Hematopoietic multipotent progenitor cell (in vitro differentiated cells): ENCODE data around the gene KRT85. TPM values are rescaled to one million over a fixed set of nuclear protein-coding genes. Genes with fewer than 3 reads are reported as not detected.

Experiments used
- DNase-seq, 3 donors: peaks; one replicate each; pipeline ENCODE4 v3.0.0-alpha.2; 2011 to 2015; ENCODE audit warnings: low read depth in 2 of 3, low spot score in 2 of 3
- total RNA-seq: library from RNA; depleted of rRNA; stranded (reverse); fragments of >200 nt; gene quantifications from one replicate; pipeline ENCODE4 v1.2.3, GENCODE V29; 2012

KRT85 gene
- total RNA-seq, 1 donor: not detected

GRCh38 chr12:52369809-52370208, 2.5 kb upstream of the KRT85 start:
- DNase-seq: no peak

- no peak for DNase-seq
Observed at GRCh38 chr12:52369211-52369610, 1.9 kb upstream of the KRT85 start.

- DNase-seq: no peak
Observed at GRCh38 chr12:52368508-52368907, 1.2 kb upstream of the KRT85 start.

- no peak for DNase-seq
Observed at GRCh38 chr12:52367876-52368275, 595 bp upstream of the KRT85 start.

GRCh38 chr12:52364901-52365489, 2.3 kb downstream of the KRT85 start:
- DNase-seq: no peak

DNA sequence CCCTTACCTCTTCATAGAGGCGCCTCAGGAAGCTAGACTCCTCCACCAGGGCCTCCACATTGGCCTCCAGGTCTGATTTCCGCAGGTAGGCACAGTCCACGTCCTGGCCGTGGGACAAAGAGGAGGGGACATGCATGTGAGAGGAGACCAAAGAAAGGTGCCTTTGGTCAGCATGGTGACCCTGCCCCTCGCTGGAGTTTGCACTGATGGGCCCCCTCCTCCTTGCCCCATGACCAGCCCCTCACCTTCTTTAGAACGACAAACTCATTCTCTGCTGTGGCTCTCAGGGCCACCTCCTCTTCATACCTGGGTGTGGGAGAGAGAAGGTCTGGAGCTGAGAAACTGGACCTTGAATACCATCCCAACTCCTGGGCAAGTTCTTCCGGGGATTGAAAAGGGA, 3.2 kb downstream of the KRT85 start:
- no peak for DNase-seq

- no peak for DNase-seq
Observed at GRCh38 chr12:52363111-52363679, 4.1 kb downstream of the KRT85 start.

DNA sequence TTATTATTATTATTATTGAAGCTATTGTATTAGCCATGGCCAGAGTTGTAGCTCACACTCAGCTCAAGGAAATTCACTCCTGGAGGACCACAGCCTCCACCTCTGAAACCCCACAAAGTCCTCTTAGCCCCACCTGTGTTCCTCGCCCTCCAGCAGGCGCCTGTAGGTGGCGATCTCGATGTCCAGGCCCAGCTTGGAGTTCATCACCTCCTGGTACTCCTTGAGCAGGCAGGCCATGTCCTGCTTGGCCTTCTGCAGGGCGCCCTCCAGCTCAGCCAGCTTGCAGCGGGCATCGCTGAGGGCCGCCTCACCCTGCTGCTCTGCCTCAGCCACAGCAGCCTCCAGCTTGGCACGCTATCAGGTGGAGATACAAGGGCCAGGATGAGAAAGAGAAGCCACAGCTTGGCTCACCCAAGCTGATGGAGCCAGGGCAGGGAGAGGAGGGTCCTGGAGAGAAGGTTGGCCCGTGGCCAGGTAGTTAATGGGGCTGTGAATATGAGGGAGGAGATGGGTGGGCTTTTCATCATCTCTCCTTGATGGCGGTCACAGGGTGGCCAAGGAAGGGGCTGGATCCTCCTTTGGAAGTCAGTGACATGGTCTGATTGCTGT, 5.1 kb downstream of the KRT85 start:
- no peak for DNase-seq

GRCh38 chr12:52361553-52361952, 5.7 kb downstream of the KRT85 start:
- no peak for DNase-seq

GRCh38 chr12:52360663-52361271, 6.5 kb downstream of the KRT85 start:
- no peak for DNase-seq

GRCh38 chr12:52360106-52360662, 7.1 kb downstream of the KRT85 start:
- DNase-seq: no peak

DNA sequence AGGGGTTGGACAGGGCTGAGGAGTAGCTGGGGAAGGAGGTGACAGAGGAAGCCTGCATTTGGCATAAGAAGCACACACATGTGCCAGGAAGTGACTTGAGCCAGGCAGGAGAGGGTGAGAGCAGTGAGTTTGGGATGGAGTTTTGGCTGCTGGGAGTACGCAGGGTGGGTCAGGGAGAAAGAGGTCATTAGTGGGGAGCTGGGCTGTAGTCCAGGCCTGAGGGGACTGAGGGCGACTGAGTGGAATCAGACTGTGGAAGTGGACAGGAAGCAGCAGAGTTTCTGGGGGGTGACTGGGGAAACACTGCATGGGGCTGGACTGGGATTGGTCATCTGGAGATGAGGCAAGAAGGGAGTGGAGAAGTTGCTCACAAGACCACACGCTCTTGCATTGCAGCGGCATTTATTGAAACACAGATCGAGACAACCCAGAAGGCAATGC, 7.6 kb downstream of the KRT85 start:
- DNase-seq: no peak

GRCh38 chr12:52358575-52359350, 8.5 kb downstream of the KRT85 start:
- DNase-seq: peak in 2 of 3 donors; percentile 8 to 37

GRCh38 chr12:52356762-52357580, 10.3 kb downstream of the KRT85 start:
- DNase-seq: no peak

- DNase-seq: no peak
Observed at GRCh38 chr12:52356031-52356761, 11.1 kb downstream of the KRT85 start.

DNA sequence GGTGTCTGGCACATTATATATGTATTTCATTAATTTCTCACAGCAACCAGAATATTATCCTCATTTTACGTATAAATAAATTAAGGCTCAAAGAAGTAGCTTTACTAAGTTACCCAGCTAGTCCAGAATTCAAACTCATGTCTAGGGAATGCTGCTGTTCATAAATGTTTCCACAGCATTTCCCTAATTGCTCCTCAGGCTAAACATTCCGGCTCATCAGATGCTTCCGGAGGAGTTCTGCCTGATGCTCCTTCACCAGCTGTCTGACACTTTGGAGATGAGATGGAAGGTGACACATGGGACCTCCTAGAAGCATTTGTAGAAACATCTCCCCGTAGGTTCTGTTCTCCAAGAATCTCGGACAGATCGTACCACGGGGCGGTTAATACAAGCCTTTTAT, 12.1 kb downstream of the KRT85 start:
- no peak for DNase-seq

DNA sequence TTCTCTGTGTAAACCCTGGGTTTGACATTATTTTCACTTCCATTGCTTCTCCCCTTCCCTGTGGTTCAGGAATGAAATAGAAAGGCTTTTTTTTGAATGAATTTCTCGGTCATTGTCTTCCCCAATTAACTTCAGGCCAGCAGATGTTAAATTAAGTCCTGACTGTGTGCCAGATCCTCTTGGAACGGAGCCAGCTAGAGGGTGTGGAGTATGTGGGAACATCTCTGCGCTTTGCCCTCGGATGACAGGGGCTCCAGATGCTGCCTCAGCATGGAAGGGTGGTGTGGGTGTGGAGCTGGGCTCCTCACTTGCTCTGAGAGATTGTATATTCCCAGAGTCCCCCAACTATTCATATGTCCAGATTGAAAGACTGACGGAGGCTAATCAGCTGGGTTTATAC, 13.1 kb downstream of the KRT85 start:
- DNase-seq: no peak

DNA sequence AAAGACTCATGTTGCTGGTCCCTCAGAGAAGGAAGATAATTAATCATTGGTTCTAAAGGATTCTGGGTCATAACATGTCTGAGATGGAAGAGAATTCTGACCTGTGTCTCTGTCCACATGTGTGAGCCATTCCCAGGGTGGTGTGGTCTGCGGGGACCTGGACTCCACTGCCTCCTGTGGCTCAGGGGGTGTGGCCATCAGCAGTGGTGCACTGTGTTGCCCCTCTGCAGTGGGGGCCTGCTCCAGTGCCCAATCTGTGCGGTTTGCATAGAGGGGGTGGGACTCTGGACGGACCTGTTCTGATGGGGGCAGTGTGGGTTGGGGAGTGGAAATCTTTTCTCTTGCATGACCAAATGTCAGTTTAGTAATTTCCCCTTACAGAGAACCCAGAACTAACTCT, 13.5 kb downstream of the KRT85 start:
- no peak for DNase-seq

DNA sequence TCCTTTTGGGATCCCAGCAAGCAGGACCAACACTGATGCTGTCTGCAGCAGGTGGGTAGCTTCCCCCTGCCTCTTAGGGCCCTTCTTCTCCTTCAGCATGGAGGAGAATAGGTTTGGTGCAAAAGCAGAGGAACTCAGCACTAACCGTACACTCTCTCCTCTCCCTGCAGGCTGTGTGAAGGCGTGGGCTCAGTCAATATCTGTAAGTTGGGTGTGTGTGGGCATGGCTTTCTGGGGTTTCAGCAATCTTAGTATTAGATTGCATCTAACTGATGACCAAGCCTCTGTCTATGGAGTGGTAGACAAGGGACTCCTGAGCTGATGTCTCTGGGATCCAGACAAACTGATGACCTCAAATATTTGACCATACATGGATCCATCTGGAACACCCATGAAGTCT, 14.3 kb downstream of the KRT85 start:
- no peak for DNase-seq
